Left kidney (tissue), 8 donors: ENCODE measurements around the gene TAS2R14. TPM values are rescaled to one million over a fixed set of nuclear protein-coding genes. Genes with fewer than 3 reads are reported as not detected.

Experiments
- DNase-seq: peaks from one replicate; pipeline ENCODE4 v3.0.0-alpha.2; 2013
- long read RNA-seq, 8 donors: transcript quantifications; one replicate each; lab custom pipeline, GENCODE V29; 2026
- polyA plus RNA-seq: library from polyadenylated mRNA; unstranded; fragments of 120-200 nt; gene quantifications from one replicate; pipeline ENCODE4 v1.2.1, GENCODE V29; 2013; ENCODE audit not compliant: insufficient read length

Gene TAS2R14, protein sequence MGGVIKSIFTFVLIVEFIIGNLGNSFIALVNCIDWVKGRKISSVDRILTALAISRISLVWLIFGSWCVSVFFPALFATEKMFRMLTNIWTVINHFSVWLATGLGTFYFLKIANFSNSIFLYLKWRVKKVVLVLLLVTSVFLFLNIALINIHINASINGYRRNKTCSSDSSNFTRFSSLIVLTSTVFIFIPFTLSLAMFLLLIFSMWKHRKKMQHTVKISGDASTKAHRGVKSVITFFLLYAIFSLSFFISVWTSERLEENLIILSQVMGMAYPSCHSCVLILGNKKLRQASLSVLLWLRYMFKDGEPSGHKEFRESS
- 5.3 TPM for polyA plus RNA-seq
- long read RNA-seq, donor 1, partial matches to known transcripts: 0 of 4 reads
- long read RNA-seq, donor 1, other reads (novel, unspliced or antisense): 0 of 4 reads
- long read RNA-seq, donor 2, transcript TAS2R14-202 (1 exons, 1,858 nt): major isoform, 11 of 12 reads
- long read RNA-seq, donor 2, partial matches to known transcripts: 0 of 12 reads
- long read RNA-seq, donor 2, other reads (novel, unspliced or antisense): 0 of 12 reads
- long read RNA-seq, donor 3, transcript TAS2R14-202 (1 exons, 1,858 nt): major isoform, 6 of 6 reads
- long read RNA-seq, donor 3, partial matches to known transcripts: 0 of 6 reads
- long read RNA-seq, donor 3, other reads (novel, unspliced or antisense): 0 of 6 reads
- long read RNA-seq, donor 4: 0 reads
- long read RNA-seq, donor 5, transcript TAS2R14-202 (1 exons, 1,858 nt): major isoform, 12 of 13 reads
- long read RNA-seq, donor 5, partial matches to known transcripts: 0 of 13 reads
- long read RNA-seq, donor 5, other reads (novel, unspliced or antisense): 0 of 13 reads
- long read RNA-seq, donor 6, partial matches to known transcripts: 0 of 5 reads
- long read RNA-seq, donor 6, other reads (novel, unspliced or antisense): 0 of 5 reads
- long read RNA-seq, donor 7, transcript TAS2R14-202 (1 exons, 1,858 nt): major isoform, 8 of 8 reads
- long read RNA-seq, donor 7, partial matches to known transcripts: 0 of 8 reads
- long read RNA-seq, donor 7, other reads (novel, unspliced or antisense): 0 of 8 reads
- long read RNA-seq, donor 8, partial matches to known transcripts: 0 of 1 reads
- long read RNA-seq, donor 8, other reads (novel, unspliced or antisense): 0 of 1 reads

DNA sequence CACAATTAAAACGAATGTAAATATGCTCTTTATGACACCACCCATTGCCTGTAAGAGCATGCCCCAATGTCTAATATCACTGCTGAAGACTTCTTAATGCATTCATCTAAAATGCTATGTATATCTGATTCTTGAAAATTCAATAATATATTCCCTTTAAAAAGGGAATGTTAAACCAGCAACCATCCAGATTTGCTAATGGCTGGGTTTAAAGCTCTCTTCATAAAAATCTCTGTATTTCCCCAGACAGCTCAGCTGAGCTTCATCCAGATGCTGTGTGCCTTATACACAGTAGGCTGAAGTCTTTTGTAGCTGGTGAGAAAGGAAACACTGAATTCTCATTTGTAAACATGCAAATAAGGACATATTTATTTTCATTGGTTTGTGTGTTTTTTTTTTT, at the start of gene TAS2R14:
Gene TAS2R14 (minus strand): TSS at position 101 of the 400 bp plus-strand sequence. CDS start 56 bp downstream, at position 45.
- DNase-seq: no peak

DNA sequence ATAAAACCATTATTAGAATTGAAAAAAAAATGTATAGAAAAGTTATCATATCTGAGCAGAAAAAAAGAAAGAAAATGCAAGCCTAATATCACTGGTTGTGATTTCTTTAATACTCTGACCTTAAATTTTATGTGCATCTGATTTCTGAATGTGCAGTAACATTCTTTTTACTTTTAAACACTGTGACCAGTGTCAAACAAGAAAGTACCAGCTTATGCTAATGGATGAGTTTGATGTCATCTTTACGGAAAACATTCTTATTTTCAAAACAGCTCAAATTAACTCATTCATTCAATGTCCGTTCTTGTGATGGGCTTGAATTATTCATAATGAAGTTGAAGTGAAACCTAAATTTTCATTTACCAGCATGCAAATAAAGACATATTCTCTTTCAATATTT, 47.7 kb upstream of the TAS2R14 start, which contains the start of gene TAS2R50:
Gene TAS2R50 (minus strand): TSS at position 101 of the 400 bp plus-strand sequence. CDS start 52 bp downstream, at position 49.
- DNase-seq: no peak

DNA sequence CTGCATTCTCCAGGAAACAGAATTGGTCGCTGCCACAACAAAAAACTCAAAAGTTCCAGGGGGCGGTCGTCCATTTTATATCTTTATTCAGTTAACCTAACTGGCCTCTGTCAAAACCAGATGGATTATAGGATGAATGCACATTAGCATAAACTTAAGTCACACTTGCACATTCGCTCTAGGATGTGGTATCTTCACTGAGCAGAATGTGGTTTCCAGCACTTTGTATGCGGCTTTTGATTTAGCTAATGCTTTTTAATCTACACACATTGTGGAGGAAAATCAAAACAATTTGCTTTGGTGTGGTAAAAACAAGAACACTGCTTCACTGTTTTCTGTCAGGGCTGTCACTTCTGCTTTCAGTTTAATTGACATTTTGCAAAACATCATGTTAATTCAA, 43.2 kb upstream of the TAS2R14 start:
- no peak for DNase-seq

DNA sequence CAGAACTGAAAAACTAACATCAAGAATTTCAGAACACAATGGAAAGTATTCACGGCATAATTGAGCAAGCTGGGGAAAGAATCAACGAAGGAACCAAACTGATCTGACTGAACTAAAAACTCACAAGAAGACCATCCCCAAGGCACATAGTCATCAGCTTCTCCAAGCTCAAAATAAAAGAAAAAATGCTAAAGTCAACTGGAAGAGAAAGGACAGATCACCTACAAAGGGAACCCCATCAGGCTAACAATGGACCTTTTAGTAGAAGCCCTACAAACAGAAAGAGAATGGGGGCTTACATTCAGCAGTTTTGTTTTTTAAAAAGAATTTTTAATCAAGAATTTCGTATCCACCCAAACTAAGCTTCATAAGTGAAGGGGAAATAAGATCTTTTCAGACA, 35.9 kb upstream of the TAS2R14 start:
- no peak for DNase-seq

DNA sequence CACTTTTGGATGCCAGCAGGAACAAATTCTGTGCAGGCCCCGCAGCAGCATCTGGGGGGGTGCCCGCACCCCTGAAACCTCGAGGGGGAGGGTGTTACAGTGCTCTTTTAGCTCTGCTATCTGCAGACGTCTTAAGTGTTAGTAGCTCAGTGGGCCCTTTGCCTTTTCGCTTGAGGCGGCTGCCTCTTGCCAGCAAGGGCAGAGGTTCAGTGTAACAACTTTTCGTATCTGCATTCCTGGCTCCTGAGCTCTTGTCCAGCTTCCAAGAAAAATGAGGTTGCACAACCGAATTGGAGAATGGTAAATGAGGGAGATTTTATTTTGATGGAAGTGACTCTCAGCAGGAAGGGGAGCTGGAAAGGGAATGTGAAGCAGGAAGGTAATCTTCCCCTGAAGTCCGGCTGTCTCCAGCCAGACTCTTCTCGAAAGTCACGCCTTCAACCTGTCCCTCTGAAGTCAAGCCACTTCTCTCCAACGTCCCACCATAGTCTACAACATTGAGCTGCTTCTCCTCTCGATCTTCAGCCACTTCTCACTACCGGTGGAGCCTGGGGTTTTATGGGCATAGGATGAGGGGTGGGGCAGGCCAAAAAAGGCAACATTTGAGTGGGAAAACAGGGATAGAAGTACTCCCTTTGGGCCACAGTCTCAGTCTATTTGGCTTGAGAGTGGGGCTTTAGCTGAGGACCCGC, 29.8 kb upstream of the TAS2R14 start:
- DNase-seq: no peak

DNA sequence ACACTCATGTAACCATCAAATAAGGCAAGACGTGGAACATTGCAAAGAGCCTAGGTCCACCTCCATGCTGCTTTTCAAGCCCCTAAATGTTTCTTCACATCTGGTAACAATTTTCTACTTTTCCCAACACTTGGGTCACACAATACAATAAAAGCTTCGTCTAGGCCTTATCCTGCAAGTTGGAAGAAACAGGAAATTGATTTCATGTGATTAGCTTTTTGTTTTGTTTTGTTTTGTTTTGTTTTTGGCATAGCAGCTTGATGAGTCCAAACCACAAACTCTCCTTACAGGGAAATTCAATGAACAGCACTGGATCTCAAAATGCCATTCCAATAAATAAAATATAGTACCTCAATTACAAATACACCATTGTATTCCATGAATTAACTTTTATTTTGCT, 28.3 kb upstream of the TAS2R14 start:
- DNase-seq: no peak

DNA sequence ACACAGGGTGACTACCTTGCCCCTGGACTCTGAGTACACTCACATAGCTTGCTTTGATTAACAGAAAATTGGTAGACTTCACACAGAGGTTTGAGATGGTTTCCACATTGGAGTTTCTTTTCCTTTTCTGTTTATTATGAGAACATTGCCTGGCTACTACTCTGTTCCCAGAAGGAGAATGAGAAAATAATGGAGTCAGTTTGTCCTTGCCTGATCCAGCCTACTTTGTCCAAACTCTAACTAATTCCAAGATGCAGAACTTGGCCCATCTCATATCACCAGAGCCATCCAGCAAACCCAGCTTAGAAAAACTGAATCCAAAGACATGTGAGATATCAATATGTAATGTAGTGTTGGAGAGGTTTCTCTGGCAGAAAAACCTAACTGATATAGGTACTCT, 27.3 kb upstream of the TAS2R14 start:
- no peak for DNase-seq

DNA sequence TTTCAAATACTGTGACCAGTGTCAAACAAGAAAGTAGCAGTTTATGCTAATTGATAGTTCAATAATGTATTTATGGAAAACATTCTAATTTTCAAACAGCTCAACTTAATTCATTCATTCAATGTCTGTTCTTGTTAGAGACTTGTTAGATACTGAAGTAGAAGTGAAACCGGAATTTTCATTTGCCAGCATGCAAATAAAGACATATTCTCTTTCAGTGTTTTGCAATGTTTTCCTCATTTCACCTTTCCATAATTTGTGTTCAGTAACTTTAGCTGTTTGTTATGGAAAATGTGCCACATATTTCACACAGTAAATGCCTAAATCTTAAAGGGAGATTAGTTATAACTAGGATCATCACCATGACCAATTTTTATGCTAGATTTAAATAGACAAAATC, 26.4 kb upstream of the TAS2R14 start:
- DNase-seq: no peak

DNA sequence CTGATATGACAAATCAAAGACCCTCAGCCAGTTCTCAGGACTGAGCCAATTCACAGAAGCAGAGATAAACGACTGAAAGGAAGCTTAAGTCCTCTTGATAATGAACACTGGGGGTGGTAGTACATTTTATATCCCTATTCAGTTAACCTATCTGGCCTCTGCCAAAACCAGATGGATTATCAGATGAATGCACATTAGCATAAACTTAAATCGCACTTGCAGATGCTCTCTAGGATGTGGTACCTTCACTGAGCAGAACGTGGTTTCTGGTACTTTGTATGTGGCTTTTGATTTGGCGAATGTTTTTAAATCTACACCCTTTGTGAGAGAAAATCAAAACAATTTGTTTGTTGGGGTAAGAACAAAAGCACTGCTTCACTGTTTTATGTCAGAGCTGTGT, 21.1 kb upstream of the TAS2R14 start:
- DNase-seq: no peak

DNA sequence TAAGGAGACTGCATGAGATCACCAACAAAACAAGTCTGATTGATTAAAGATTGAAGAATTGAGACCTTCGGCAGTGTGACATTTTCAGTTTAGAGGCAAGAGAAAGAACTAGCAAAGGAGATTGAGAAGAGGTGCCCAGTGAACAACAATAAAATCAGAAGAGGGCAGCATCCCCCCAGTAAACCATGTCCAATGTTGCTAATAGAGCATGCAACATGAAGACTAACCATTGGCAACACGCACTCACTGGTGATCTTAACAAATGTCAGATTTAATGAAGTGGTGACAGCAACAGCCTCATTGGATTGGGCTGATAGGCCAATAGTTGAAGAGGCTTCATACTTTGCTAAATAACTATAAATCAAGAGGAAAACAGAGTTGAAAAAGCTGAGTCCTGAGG, 20.7 kb upstream of the TAS2R14 start:
- DNase-seq: no peak

DNA sequence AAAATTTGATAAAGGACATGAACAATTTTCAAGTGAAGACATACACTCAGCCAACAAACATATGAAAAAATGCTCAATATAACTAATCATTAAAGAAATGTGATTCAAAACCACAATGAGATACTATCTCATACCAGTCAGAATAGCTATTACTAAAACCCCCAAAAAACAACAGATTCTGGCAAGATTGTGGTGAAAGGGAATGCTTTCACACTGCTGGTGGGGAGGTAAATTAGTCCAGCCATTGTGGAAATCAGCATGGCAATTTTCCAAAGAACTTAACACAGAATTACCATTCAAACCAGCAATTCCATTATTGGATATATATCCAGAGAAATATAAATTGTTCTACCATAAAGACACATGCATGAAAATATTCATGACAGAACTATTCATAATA, 18.7 kb upstream of the TAS2R14 start:
- DNase-seq: no peak

DNA sequence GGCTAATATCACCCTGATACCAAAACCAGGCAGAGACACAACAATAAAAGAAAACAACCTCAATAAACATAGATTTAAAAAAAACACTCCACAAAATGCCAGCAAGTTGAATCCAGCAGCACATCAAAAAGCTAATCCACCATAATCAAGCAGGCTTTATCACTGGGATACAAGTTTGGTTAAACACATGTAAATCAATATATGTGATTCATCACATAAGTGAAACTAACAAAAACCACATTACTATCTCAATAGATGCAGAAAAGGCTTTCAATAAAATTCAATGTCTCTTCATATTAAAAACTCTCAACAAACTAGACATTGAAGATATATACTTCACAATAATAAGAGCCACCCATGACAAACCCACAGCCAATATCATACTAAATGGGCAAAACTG, 17.0 kb upstream of the TAS2R14 start:
- DNase-seq: no peak

DNA sequence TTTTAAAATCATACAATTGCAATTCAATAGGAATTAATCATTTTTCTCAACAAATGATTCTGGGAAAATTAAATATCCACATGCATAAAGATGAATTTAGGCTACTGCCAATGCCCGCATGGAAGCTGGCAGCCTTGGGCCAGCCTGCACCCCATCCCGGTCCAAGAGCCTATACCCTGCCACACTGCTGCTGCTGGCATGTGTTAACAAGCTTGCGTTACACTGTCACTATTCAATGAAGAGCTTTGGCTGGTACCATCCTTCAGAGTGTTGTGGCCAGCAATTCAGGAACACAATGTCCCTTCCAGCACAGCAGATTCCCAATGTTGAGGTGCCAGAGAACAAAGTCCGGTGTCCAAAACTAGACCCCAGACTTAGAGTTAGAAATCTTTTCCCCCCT, 13.6 kb upstream of the TAS2R14 start:
- no peak for DNase-seq

DNA sequence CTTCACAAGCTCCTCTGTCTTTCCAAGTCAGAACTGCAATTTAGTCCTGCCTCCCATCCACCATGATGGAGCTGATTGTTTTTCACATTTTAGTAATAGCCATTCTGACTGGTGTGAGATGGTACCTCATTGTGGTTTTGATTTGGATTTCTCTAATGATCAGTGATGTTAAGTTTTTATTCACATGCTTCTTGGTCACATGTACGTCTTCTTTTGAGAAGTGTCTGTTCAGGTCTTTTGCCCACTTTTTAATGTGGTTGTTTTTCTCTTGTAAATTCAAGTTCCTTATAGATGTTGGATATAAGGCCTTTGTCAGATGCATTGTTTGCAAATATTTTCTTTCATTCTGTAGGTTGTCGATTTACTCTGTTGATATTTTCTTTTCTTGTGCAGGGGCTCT, 4.1 kb upstream of the TAS2R14 start:
- no peak for DNase-seq

DNA sequence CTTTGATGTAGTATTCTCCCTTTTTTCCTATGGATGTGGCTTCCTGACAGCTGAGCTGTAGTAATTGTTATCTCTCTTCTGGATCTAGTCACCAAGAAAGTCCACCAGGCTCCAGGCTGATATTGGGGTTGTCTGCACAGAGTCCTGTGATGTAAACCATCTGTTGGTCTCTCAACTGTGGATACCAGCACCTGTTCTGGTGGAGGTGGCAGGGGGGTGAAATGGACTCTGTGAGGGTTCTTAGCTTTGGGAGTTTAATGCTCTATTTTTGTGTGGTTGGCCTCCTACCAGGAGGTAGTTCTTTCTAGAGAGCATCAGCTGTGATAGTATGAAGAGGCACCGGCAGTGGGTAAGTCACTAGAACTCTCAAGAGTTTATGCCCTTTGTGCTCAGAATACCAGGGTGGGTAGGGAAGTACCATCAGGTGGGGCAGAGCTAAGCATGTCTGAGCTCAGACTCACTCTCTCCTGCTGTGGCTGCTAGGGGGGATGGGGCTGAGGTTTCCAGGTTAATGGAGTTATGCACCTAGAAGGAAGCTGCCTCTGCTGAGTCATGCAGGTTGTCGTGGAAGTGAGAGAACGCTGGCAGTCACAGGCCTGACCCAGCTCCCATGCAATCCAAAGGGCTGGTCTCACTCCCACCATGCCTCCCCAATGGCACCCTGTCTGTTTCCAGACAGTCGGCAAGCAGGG, 3.0 kb upstream of the TAS2R14 start:
- DNase-seq: no peak

DNA sequence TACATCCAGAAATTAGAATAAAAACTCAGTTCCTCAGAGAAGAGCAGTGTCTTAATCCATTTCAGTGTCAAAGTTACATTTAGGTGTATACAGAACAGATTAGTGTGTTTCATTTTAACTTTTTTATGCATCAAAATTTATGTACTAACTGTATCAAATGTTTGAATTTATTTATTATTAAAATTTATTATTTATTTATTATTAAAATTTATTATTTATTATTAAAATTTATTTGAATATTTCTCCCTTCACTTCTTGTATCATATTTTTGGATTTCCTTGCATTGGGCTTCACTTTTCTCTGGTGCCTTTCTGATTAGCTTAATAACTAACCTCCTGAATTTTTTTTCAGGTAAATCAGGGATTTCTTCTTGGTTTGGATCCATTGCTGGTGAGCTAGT, 2.3 kb upstream of the TAS2R14 start:
- DNase-seq: no peak

DNA sequence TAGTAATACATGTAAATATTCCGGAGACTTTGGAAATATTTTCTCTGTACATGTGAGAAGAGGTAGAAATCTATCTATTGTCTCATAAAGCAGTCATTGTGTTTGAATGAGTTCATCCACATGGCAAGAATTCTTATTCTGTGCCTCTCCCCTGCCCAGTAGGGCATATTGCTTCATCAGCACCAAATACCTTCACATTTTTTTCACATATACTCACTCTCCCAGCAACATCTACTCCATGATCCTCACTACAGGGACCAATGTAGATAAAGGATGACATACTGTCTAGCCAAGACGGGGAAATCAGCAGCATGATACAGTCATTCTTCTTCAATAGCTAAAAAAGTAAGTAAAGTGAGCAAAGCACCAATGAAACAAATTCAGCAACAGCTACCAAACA, 1.3 kb upstream of the TAS2R14 start:
- DNase-seq: no peak

DNA sequence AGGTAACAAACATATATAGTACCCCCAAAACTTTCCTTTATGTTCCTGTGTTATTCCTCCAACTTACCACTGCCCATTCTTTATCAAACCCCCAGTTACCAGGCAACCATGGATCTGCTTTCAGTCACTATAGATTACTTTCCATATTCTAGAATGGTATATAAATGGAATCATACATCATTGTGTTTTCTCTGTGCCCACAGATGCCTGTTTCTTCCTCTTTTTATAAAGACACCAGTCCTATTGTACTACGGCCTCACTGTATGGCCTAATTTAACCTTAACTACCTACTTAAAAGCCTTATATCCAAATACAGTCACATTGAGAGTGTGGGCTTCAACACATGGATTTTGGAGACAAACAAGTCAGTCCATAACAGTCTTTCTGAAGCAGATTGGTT, 2.6 kb downstream of the TAS2R14 start:
- no peak for DNase-seq

DNA sequence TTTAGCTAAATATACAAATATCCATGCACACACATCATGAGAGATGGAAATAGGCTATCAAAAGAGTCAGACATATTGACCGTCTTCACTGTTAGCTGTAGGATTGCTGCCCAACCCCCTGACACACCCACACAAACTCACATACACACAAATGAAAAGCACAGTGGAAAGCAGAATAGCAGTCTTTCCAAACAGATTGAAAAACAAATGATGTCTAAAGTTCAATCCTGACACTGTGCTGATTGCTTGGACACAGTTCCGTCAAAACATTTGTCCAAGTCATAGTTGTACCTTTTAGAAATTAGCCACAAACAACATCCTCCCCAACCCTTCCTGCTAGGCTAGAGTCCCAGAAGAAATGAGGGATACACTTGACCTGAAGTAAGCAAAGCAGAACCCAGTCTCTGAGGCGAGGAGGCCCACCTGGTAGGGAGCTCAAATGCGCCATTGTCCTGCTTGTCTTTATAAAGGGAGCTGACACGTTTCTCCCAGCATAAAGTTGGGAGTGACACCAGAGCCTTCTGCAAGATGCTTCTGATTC, 10.2 kb downstream of the TAS2R14 start, which contains the start of gene PRH2:
Gene PRH2 (plus strand): TSS at position 491 of the 541 bp plus-strand sequence. CDS start 38 bp downstream, at position 529.
- no peak for DNase-seq

DNA sequence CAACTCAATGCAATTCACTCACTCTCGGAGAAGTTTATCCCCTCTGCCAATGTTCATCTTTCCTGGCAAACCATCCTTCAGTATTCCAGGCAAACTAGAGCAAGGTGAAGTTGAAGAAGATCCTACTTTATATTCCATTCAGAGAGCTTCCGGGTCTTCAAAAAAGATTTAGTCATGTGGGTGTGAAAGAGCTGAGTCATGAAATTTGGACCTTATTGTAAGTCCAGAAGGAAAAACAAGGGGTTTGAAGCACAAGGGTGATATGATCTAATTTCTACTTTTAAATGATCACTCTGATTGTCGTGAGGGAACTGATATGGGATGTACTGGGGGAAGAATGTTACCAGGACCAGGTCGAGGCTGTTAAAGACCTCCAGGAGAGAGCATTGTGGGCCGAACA, 12.8 kb downstream of the TAS2R14 start:
- no peak for DNase-seq

DNA sequence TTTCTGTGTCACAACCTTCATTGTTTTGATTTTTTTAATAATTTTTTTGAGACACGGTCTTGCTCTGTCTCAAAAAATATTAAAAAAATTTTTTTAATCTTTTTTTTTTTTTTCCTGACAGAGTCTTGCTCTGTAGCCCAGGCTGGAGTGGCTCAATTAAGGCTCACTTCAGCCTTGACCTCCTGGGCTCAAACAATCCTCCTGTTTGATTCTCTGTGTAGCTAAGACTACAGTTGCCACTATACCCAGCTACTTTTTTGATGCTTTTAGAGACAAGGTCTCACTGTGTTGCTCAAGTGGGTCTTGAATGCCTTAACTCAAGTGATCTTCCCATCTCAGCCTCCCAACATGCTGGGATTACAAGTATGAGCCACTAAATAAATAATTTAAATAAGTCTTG, 19.3 kb downstream of the TAS2R14 start:
- DNase-seq: no peak
